Measurements from ENCODE around the gene SYPL1.

The SYPL1 gene

GRCh38 chr7:106124186-106124585 lies 12.1 kb upstream of the SYPL1 start:
- TF ChIP-seq CTCF (IDR thresholded peaks at IDR 0.05; ENCODE audit: control extremely low read depth, extremely low read depth, low read depth, missing control alignments) = no peak
- ChIA-PET POLR2A (no interaction called here), CTCF (interaction anchor here (1.6 to 2.0 kb wide), 2 partner anchors 11 to 30 kb away, joined by 4 to 7 read pairs; no protein-coding TSS in a partner anchor)
- no peak for DNase-seq (ENCODE audit: extremely low spot score)

GRCh38 chr7:106122713-106123112 lies 10.6 kb upstream of the SYPL1 start:
- ChIA-PET CTCF (interaction anchor here (1.2 kb wide), 1 partner anchor 9 kb away, joined by 3 read pairs; no protein-coding TSS in a partner anchor), POLR2A (no interaction called here)
- DNase-seq (ENCODE audit: extremely low spot score) = no peak
- TF ChIP-seq CTCF (IDR thresholded peaks at IDR 0.05; ENCODE audit: control extremely low read depth, extremely low read depth, low read depth, missing control alignments) = no peak

- ChIA-PET CTCF (interaction anchor here (1.2 to 1.7 kb wide), 2 partner anchors 8 to 11 kb away, joined by 3 read pairs; no protein-coding TSS in a partner anchor), POLR2A (no interaction called here)
- no peak for DNase-seq (ENCODE audit: extremely low spot score)
- no peak for TF ChIP-seq CTCF (IDR thresholded peaks at IDR 0.05; ENCODE audit: control extremely low read depth, extremely low read depth, low read depth, missing control alignments)
Observed at GRCh38 chr7:106121189-106121810, 9.2 kb upstream of the SYPL1 start.

- DNase-seq (ENCODE audit: extremely low spot score) = no peak
- TF ChIP-seq CTCF (IDR thresholded peaks at IDR 0.05; ENCODE audit: control extremely low read depth, extremely low read depth, low read depth, missing control alignments) = no peak
- CTCF ChIA-PET = interaction anchor here (1.7 kb wide), 1 partner anchor 7 kb away, joined by 3 read pairs; no protein-coding TSS in a partner anchor
- POLR2A ChIA-PET = no interaction called here
Observed at GRCh38 chr7:106120500-106120899, 8.4 kb upstream of the SYPL1 start.

- no peak for DNase-seq (ENCODE audit: extremely low spot score)
- POLR2A ChIA-PET = no interaction called here
- CTCF ChIA-PET = interaction anchor here (1.0 to 1.2 kb wide), 2 partner anchors 34 to 62 kb away, joined by 3 to 5 read pairs; no protein-coding TSS in a partner anchor
- no peak for TF ChIP-seq CTCF (IDR thresholded peaks at IDR 0.05; ENCODE audit: control extremely low read depth, extremely low read depth, low read depth, missing control alignments)
Observed at GRCh38 chr7:106119719-106120118, 7.6 kb upstream of the SYPL1 start.

GRCh38 chr7:106117786-106118544 lies 5.9 kb upstream of the SYPL1 start:
- no peak for TF ChIP-seq CTCF (IDR thresholded peaks at IDR 0.05; ENCODE audit: control extremely low read depth, extremely low read depth, low read depth, missing control alignments)
- DNase-seq (ENCODE audit: extremely low spot score) = no peak
- ChIA-PET CTCF (interaction anchor here (1.4 to 1.7 kb wide), 2 partner anchors 14 to 61 kb away, joined by 3 to 5 read pairs; no protein-coding TSS in a partner anchor), POLR2A (no interaction called here)

Data from GM10248 (cell line).